GM19351 (cell line): Measurements from ENCODE around the gene KDM2B.

Source experiments
- ATAC-seq: cut with Tn5 transposase; IDR thresholded peaks from one replicate; pipeline ENCODE4 v1.9.1; 2021; ENCODE audit warnings: mild to moderate bottlenecking, moderate library complexity; ENCODE audit not compliant: unreplicated experiment

Gene KDM2B

DNA sequence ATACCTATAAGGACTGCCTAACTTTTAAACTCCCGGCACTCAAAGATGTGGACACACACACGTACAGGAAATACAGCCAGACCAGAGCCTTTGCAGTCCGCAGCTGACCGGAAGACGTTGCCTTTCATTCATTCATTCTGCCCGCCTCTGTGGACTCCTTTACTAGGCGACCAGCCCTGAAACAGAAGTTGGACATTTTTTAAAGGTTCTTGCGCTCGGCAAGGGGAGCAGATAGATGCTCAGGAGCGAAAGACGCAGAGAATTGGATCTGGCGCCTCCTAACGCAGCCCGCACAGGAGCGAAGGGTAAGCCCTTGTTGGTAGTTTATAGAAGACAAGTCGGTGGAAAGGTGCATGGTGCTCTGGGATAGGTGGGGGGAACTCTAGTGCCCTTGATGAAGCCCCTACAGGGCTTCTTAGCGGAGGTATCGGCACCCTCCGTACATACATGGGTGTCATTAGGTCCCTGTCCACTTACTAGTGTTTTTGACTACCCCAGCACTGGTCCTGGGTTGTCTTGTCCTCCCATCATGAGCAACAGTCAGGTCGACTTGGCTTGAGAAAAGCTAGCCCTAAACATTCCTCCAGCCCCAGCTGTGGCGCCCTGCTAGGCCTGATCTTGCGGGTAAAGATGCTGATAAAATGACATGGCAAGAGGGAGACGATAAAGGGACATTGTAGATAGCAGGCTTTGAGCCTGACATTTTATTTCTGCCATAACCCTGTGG lies at the start of gene KDM2B:
KDM2B (minus strand) TSS at position 65 of the 727 bp plus-strand sequence. CDS start 112 bp downstream, outside the sequence.
- no peak for ATAC-seq

- no peak for ATAC-seq
Observed at GRCh38 chr12:121628536-121628935, 47.7 kb upstream of the KDM2B start.

DNA sequence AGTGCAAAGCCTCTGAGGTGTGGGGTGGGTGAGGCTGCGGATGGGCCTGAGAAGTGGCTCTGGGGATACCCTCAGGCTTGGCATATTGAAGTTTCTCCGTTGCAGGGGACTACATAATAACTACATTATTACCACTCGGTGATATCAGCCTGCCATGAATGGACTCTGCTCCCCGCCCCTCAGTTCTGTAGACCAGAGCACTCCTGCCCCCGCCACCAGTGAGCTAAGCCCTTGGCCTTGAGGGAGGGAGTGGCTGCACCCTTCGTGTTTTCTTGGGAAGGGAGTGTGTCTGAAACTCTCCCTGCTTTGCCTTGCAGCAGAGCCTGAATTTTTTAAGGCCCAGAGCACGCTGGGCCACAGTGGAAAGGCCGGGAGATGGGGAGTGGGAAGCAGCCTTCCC lies 47.2 kb upstream of the KDM2B start:
- no peak for ATAC-seq

DNA sequence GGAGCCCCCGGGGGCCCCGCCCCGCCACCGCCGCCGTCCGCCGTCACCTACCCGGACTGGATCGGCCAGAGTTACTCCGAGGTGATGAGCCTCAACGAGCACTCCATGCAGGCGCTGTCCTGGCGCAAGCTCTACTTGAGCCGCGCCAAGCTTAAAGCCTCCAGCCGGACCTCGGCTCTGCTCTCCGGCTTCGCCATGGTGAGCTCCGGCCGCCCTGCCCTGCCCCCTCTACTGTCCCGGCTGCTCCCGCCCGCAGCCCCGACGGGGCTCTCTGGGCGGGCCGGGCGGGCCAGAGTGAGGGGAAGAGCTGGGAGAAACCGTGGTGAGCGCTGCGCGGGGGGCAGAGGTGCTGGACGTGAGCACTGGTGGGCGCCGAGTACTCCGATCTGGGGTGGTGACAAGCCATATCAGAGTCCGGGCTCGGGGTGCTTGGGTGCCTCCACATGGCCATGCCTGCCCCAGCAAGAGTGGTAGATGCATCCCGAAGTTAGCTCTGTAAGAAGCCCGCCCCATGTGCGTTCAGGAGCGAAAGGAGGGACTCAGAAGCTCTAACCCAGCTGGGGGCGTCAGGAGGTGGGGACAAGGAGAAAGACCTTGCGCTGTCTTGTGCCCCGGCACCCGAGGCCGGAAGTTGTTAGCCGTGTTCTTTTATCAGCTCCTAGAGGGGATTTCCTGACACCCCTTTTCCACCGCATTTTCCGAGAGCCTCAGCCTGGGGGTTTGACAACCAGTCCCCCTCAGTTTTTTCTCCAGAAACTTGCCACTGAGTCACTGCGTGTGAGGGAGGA lies 46.2 kb upstream of the KDM2B start:
- ATAC-seq, result peak; percentile 36

GRCh38 chr12:121626087-121626852 lies 45.4 kb upstream of the KDM2B start, which contains the start of gene ORAI1:
Gene ORAI1, plus strand, starts transcription at chr12:121626530.
- peak; percentile 61 for ATAC-seq

DNA sequence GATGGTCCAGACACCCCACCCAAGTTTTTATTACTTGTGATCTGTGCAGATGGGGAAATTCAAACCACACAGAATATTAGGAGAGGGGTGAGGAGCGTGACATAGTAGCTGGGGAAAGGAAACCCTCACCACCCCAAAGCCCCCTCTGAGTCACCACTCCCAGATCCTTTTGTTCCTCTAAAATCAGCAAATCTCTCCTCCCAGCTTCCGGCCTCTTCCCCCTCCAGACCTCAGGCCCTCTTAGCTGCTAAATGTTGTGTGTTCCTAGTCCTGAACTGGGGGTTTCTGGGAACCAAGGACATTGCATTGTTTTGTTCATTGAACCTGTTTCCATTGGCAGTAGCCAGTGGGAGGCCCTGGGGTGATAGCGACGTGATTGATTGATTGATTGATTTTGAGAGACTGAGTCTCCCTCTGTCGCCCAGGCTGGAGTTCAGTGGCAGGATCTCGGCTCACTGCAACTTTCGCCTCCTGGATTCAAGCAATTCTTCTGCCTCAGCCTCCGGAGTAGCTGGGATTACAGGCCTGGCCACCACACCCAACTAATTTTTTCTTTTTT lies 39.6 kb upstream of the KDM2B start:
- no peak for ATAC-seq

GRCh38 chr12:121618659-121619233 lies 37.9 kb upstream of the KDM2B start:
- ATAC-seq, result no peak

- ATAC-seq, result no peak
Observed at GRCh38 chr12:121614872-121615467, 34.1 kb upstream of the KDM2B start.

DNA sequence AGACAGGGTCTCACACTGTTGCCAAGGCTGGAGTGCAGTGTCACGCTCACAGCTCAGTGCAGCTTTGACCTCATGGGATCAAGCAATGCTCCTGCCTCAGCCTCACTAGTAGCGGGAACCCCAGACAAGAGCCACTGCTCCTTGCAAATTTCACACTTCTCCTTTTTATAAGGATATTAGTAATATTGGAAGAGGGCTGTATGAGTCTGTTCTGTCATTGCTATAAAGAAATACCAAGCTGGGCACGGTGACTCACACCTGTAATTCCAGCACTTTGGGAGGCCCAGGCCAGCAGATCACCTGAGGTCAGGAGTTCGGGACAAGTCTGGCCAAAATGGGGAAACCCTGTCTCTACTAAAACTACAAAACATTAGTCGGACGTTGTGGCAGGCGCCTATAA lies 32.6 kb upstream of the KDM2B start:
- no peak for ATAC-seq

- no peak for ATAC-seq
Observed at GRCh38 chr12:121611306-121611705, 30.5 kb upstream of the KDM2B start.

- no peak for ATAC-seq
Observed at GRCh38 chr12:121610239-121611149, 29.7 kb upstream of the KDM2B start.

- ATAC-seq, result no peak
Observed at GRCh38 chr12:121608301-121608700, 27.5 kb upstream of the KDM2B start.

DNA sequence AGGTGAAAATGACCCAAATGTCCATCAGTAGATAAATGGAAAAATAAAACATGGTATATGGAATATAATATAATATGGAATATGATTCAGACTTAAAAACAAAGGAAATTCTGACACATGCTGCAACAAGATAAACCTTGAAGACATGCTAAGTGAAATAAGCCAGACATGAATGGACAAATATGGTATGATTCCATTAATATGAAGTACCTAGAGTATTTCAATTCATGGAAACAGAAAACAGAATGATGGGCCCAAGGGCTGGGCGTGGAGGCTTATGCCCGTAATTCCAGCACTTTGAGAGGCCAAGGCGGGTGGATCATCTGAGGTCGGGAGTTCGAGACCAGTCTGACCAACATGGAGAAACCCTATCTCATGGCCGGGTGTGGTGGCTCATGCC lies 22.8 kb upstream of the KDM2B start:
- no peak for ATAC-seq

DNA sequence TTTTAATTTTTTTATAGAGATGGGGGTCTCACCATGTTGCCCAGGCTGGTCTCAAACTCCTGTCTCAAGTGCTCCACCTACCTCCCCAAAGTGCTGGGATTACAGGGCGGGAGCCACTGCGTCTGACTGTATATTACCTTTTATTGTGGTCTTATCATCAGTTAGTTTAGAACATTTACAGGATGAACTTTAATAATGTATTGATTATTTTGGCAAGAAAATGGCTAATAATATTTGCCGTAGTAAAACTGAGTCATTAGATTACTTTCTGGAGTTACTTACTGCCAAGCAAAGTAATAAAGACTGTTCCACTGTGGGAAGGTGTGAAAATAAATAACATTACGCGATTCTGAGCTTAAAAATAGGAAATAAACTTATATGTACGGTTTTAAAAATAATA lies 21.9 kb upstream of the KDM2B start:
- ATAC-seq, result no peak

GRCh38 chr12:121600702-121601336 lies 20.0 kb upstream of the KDM2B start:
- no peak for ATAC-seq

DNA sequence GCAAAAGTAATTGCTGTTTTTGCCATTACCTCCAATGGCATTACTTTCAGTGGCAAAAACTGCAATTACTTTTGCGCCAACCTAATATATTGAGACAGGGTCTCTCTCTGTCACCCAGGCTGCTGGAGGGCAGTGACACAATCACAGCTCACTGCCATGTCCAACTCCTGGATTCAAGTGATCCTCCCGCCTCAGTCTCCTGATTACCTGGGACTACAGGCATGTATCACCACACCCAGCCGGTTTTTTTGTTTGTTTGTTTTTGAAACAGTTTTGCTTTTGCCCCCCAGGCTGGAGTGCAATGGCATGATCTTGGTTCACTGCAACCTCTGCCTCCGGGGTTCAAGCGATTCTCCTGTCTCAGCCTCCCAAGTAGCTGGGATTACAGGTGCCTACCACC lies 15.7 kb upstream of the KDM2B start:
- no peak for ATAC-seq

- no peak for ATAC-seq
Observed at GRCh38 chr12:121595520-121595919, 14.7 kb upstream of the KDM2B start.

DNA sequence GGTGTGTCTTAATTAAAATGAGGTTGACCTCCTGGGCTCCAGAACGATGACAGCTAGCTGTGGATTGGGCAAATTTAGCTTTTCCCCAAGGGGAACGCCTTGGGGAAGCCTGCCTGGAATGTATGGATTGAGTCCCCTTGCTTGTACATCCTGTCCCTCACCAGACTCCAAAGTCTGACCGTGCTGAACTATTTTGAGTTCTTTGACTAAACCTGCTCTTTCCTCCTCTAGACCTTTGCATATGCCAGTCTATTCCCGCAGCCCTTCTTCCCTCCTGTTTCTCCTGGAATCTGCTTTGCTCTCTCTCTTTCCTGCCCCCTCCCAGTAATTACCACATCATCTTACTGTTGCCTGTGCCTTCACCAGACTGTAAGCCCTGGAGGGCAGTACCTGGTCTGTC lies 11.5 kb upstream of the KDM2B start:
- ATAC-seq, result no peak
